CD14-positive monocyte (primary cell): ENCODE measurements around the gene GNPTAB. TPM values are rescaled to one million over a fixed set of nuclear protein-coding genes. Genes with fewer than 3 reads are reported as not detected.

Experiments
- DNase-seq, 3 donors: peaks; one replicate each; pipeline ENCODE4 v3.0.0-alpha.2; 2011 to 2022
- H2AFZ ChIP-seq: 2 replicates; pipeline ENCODE4 v1.6.0; 2012; ENCODE audit warnings: mild to moderate bottlenecking, low read depth, low read length, inconsistent platforms; ENCODE audit not compliant: insufficient read depth, poor library complexity, severe bottlenecking
- H3K27ac ChIP-seq, 2 donors: 1 replicate in 1 of 2; 2 replicates in 1 of 2; pipeline ENCODE4 v1.5.1; 2012 to 2013; ENCODE audit warnings: low read length in 2 of 2, control low read depth in 1 of 2, inconsistent platforms in 1 of 2, low read depth in 1 of 2, mild to moderate bottlenecking in 1 of 2
- H3K27me3 ChIP-seq, 2 donors: one replicate each; pipeline versions ENCODE4 v1.6.0 to v1.6.1; 2011 to 2013; ENCODE audit warnings: low read length in 2 of 2; ENCODE audit not compliant: control insufficient read depth in 2 of 2, insufficient read depth in 2 of 2
- H3K36me3 ChIP-seq, 2 donors: replicated peaks in 1 of 2; 1 replicate in 1 of 2; 2 replicates in 1 of 2; pipeline versions ENCODE4 v1.5.1 to v1.6.1; 2012 to 2013; ENCODE audit warnings: low read length in 2 of 2, control low read depth in 1 of 2, inconsistent platforms in 1 of 2, mild to moderate bottlenecking in 1 of 2; ENCODE audit not compliant: insufficient read depth in 2 of 2, control insufficient read depth in 1 of 2
- H3K4me1 ChIP-seq, 2 donors: 1 replicate in 1 of 2; 2 replicates in 1 of 2; pipeline versions ENCODE4 v1.5.1 to v1.6.1; 2012 to 2013; ENCODE audit warnings: low read length in 2 of 2, control low read depth in 1 of 2, inconsistent platforms in 1 of 2, mild to moderate bottlenecking in 1 of 2, moderate library complexity in 1 of 2; ENCODE audit not compliant: insufficient read depth in 2 of 2, control insufficient read depth in 1 of 2
- H3K4me2 ChIP-seq: replicated peaks from 2 replicates; pipeline ENCODE3; 2012; ENCODE audit warnings: low read length, moderate library complexity, mild to moderate bottlenecking; ENCODE audit not compliant: poor library complexity, severe bottlenecking; ENCODE audit errors: extremely low read depth
- H3K4me3 ChIP-seq, 3 experiments: fragments of 200-600 bp in 1 of 3; sonication (generic) in 1 of 3; replicated peaks in 1 of 3; 1 replicate in 2 of 3; 2 replicates in 1 of 3; pipeline ENCODE4 v1.5.1; 2011 to 2013; ENCODE audit warnings: low read length in 3 of 3, mild to moderate bottlenecking in 3 of 3, control low read depth in 2 of 3, low read depth in 2 of 3, inconsistent platforms in 1 of 3, moderate library complexity in 1 of 3
- H3K79me2 ChIP-seq: 2 replicates; pipeline ENCODE4 v1.6.0; 2012; ENCODE audit warnings: mild to moderate bottlenecking, control low read depth, inconsistent platforms, low read length, moderate library complexity; ENCODE audit not compliant: insufficient read depth
- H3K9ac ChIP-seq: 2 replicates; pipeline ENCODE4 v1.6.0; 2017; ENCODE audit warnings: low read length, mild to moderate bottlenecking; ENCODE audit not compliant: insufficient read depth, poor library complexity, severe bottlenecking
- H3K9me3 ChIP-seq, 2 donors: replicated peaks in 1 of 2; 1 replicate in 1 of 2; 2 replicates in 1 of 2; pipeline versions ENCODE4 v1.5.1 to v1.6.1; 2012 to 2013; ENCODE audit warnings: low read length in 2 of 2, control low read depth in 1 of 2; ENCODE audit not compliant: control insufficient read depth in 1 of 2, insufficient read depth in 1 of 2
- H4K20me1 ChIP-seq: 2 replicates; pipeline ENCODE4 v1.6.0; 2012; ENCODE audit warnings: mild to moderate bottlenecking, low read length, control low read depth, moderate library complexity; ENCODE audit not compliant: insufficient read depth
- H3K27ac Mint-ChIP-seq, 7 donors: one replicate each; pipeline ENCODE4 v1.8.0; 2020; ENCODE audit warnings: mild to moderate bottlenecking in 7 of 7, mixed read lengths in 7 of 7, moderate library complexity in 6 of 7, inconsistent platforms in 2 of 7
- H3K27me3 Mint-ChIP-seq, 3 donors: one replicate each; pipeline ENCODE4 v1.8.0; 2021 to 2022; ENCODE audit warnings: low read depth in 3 of 3, mild to moderate bottlenecking in 3 of 3, mixed read lengths in 3 of 3, moderate library complexity in 3 of 3, inconsistent platforms in 1 of 3
- H3K36me3 Mint-ChIP-seq, 2 donors: one replicate each; pipeline ENCODE4 v1.8.0; 2020; ENCODE audit warnings: mixed read lengths in 2 of 2, inconsistent platforms in 1 of 2, mild to moderate bottlenecking in 1 of 2
- H3K4me1 Mint-ChIP-seq: one replicate; pipeline ENCODE4 v1.8.0; 2020; ENCODE audit warnings: mild to moderate bottlenecking, mixed read lengths
- H3K4me3 Mint-ChIP-seq, 2 donors: one replicate each; pipeline ENCODE4 v1.8.0; 2020; ENCODE audit warnings: mild to moderate bottlenecking in 2 of 2, mixed read lengths in 2 of 2, moderate library complexity in 1 of 2
- H3K9me3 Mint-ChIP-seq, 7 donors: one replicate each; pipeline ENCODE4 v1.8.0; 2020 to 2022; ENCODE audit warnings: mixed read lengths in 7 of 7, mild to moderate bottlenecking in 6 of 7, moderate library complexity in 6 of 7, inconsistent platforms in 2 of 7
- CTCF ChIP-seq: fragments of 200-600 bp; IDR thresholded peaks from one replicate; pipeline ENCODE4 v1.8.0; 2022; ENCODE audit warnings: antibody characterized with exemption, mild to moderate bottlenecking
- WGBS: methylation state at CpG from one replicate; pipeline ENCODE4 v1.1.5; 2013; ENCODE audit warnings: missing lambda C conversion rate; ENCODE audit not compliant: insufficient coverage; 5-methylcytosine and 5-hydroxymethylcytosine counted together
- intact Hi-C, 2 donors: fragments of 100-400 bp; cut with micrococcal nuclease; formaldehyde crosslinking; loops; one replicate each; pipeline versions ENCODE4 v1.15.0 to v1.15.1; 2023
- polyA plus RNA-seq, 3 donors: library from polyadenylated mRNA; depleted of rRNA in 1 of 3; unstranded in 2 of 3; stranded (reverse) in 1 of 3; fragments of 300-500 nt in 2 of 3; fragments of >200 nt in 1 of 3; fragmentation: Illumina TruSeq in 2 of 3; gene quantifications; 1 replicate in 2 of 3; 2 replicates in 1 of 3; pipeline ENCODE4 v1.2.3, GENCODE V29; 2012 to 2021
- small RNA-seq: library from RNA; depleted of rRNA; stranded (forward); fragments of <200 nt; gene quantifications from one replicate; pipeline ENCODE3, GENCODE V24; 2012; ENCODE audit warnings: low read depth; ENCODE audit not compliant: insufficient read length

Gene GNPTAB
- polyA plus RNA-seq, 3 donors, result 14.4 to 29.1 (median 24.1) TPM

- Mint-ChIP-seq H3K4me3 (peak overlapping the region; percentile 92 to 96), H3K27me3 (peaks cover 0 to 3% (median 2%) of the 10 kb centered on the region in 3 donors), H3K9me3 (no peaks in the 10 kb centered on the region), H3K4me1 (peaks cover 59% of the 10 kb centered on the region), H3K27ac (peak overlapping the region; percentile 83 to 93 (median 90)), H3K36me3 (no peaks in the 10 kb centered on the region)
- intact Hi-C loops, result no loop called here
- 15% methylated on average over 15 of the region's 18 CpGs for WGBS
- Histone ChIP-seq H3K9me3 (no peaks in the 10 kb centered on the region), H2AFZ (peak overlapping the region; percentile 95), H3K79me2 (peaks cover 51% of the 10 kb centered on the region), H4K20me1 (peaks cover 25% of the 10 kb centered on the region), H3K36me3 (no peaks in the 10 kb centered on the region), H3K27me3 (no peaks in the 10 kb centered on the region), H3K4me1 (peaks cover 32 to 53% of the 10 kb centered on the region in 2 donors), H3K27ac (peak overlapping the region; percentile 57 to 87), H3K9ac (peak overlapping the region; percentile 87), H3K4me2 (peak overlapping the region; percentile 85), H3K4me3 (peak overlapping the region; percentile 62 to 94 (median 92))
- TF ChIP-seq CTCF, result no peak
- peak; percentile 61 to 80 (median 77) for DNase-seq
Observed at GRCh38 chr12:101696251-101697196, 134.2 kb downstream of the GNPTAB start.

GRCh38 chr12:101695706-101696105 lies 135.1 kb downstream of the GNPTAB start:
- peaks cover 0 to 3% (median 2%) of the 10 kb centered on the region in 3 donors for H3K27me3 Mint-ChIP-seq
- intact Hi-C loops, result no loop called here
- H3K27me3 ChIP-seq, result no peaks in the 10 kb centered on the region
- WGBS, result 100% methylated on average over 1 of the region's 1 CpG
- DNase-seq, result peak; percentile 9 to 26 (median 23)
- no peak overlapping the region for H3K4me3 ChIP-seq
- H3K4me2 ChIP-seq, result no peak overlapping the region
- no peaks in the 10 kb centered on the region for H3K9me3 Mint-ChIP-seq
- H3K27ac ChIP-seq, result no peak overlapping the region
- no peak overlapping the region for H3K4me3 Mint-ChIP-seq
- H3K79me2 ChIP-seq, result peaks cover 43% of the 10 kb centered on the region
- no peaks in the 10 kb centered on the region for H3K36me3 Mint-ChIP-seq
- no peak for TF ChIP-seq CTCF
- no peaks in the 10 kb centered on the region for H3K36me3 ChIP-seq
- peaks cover 31 to 45% of the 10 kb centered on the region in 2 donors for H3K4me1 ChIP-seq
- no peak overlapping the region for H3K9ac ChIP-seq
- no peak overlapping the region for H3K27ac Mint-ChIP-seq
- H4K20me1 ChIP-seq, result peaks cover 17% of the 10 kb centered on the region
- peaks cover 54% of the 10 kb centered on the region for H3K4me1 Mint-ChIP-seq
- H3K9me3 ChIP-seq, result no peaks in the 10 kb centered on the region
- no peak overlapping the region for H2AFZ ChIP-seq

Small RNA genes lying within 50 kb of the gene (small RNA-seq; reads per million reads assigned to genes)
- gene RNA5SP368 (not detected), gene RNA5SP369 (not detected), gene RNU6-101P (not detected), gene RNU6-1183P (not detected), gene RNU6-172P (not detected), gene RNY1P16 (not detected)

Other genes starting within 250 kb of the GNPTAB start
- gene MYBPC1, start 236.0 kb downstream of the GNPTAB start, polyA plus RNA-seq, result under 1 TPM in 2 of 3 donors, not detected in 1; 0.04 to 0.16 TPM
- 10 to 100 TPM; 30.9 to 92.7 (median 36.7) TPM for gene CHPT1, start 133.3 kb downstream of the GNPTAB start, polyA plus RNA-seq
- under 1 TPM in 1 of 3 donors, not detected in 2; 0.15 TPM for gene SYCP3, start 91.5 kb downstream of the GNPTAB start, polyA plus RNA-seq
- gene DRAM1, start 46.6 kb upstream of the GNPTAB start, polyA plus RNA-seq, result 10 to 100 TPM; 14.0 to 49.7 (median 43.0) TPM
- gene WASHC3, start 231.0 kb upstream of the GNPTAB start, polyA plus RNA-seq, result 10 to 100 TPM; 26.0 to 75.8 (median 66.2) TPM